Measurements from ENCODE around the gene RNF217. TPM values are rescaled to one million over a fixed set of nuclear protein-coding genes. Genes with fewer than 3 reads are reported as not detected.

The RNF217 gene
- total and polyA plus RNA-seq, 2 of the 13 experiments (the other 11 are each of a cell fraction or from before 2014, with no cell fraction given), result 2.2 to 2.4 TPM

DNA sequence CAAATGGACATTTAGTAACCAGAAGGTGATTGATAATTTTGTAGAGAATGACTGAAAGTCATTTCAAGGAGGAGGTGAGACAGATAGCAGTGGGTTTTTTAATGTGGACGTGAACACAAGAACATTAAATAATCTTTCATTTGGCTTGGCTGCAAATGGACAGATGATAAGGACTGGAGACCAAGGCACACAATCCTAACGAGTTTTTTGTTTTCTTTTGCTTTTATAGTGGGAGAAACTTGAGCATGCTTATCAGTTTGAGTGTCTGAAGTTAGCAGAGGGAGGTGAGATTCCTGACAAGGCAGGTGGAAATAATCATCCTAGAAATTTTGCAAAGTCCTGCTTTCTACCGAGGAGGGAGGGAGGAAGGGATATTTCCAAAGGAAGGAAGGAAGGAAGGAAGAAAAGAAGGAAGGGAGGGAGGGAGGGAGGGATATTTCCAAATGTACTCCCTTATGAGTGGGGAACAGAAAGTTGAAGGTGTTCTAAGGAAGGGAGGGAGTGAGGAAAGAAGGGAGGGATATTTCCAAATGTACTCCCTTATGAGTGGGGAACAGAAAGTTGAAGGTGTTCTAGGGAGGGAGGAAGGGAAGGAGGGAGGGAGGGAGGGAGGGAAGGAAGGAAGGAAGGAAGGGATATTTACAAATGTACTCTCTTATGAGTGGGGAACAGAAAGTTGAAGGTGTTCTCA, 63.1 kb downstream of the RNF217 start (continued):
- TF ChIP-seq, protein P1, sequence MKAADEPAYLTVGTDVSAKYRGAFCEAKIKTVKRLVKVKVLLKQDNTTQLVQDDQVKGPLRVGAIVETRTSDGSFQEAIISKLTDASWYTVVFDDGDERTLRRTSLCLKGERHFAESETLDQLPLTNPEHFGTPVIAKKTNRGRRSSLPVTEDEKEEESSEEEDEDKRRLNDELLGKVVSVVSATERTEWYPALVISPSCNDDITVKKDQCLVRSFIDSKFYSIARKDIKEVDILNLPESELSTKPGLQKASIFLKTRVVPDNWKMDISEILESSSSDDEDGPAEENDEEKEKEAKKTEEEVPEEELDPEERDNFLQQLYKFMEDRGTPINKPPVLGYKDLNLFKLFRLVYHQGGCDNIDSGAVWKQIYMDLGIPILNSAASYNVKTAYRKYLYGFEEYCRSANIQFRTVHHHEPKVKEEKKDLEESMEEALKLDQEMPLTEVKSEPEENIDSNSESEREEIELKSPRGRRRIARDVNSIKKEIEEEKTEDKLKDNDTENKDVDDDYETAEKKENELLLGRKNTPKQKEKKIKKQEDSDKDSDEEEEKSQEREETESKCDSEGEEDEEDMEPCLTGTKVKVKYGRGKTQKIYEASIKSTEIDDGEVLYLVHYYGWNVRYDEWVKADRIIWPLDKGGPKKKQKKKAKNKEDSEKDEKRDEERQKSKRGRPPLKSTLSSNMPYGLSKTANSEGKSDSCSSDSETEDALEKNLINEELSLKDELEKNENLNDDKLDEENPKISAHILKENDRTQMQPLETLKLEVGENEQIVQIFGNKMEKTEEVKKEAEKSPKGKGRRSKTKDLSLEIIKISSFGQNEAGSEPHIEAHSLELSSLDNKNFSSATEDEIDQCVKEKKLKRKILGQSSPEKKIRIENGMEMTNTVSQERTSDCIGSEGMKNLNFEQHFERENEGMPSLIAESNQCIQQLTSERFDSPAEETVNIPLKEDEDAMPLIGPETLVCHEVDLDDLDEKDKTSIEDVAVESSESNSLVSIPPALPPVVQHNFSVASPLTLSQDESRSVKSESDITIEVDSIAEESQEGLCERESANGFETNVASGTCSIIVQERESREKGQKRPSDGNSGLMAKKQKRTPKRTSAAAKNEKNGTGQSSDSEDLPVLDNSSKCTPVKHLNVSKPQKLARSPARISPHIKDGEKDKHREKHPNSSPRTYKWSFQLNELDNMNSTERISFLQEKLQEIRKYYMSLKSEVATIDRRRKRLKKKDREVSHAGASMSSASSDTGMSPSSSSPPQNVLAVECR (CRISPR knock-in tag; IDR thresholded peaks at IDR 0.05; ENCODE audit: borderline replicate concordance), result no peak
- TF ChIP-seq ZNF550 (CRISPR knock-in tag; IDR thresholded peaks at IDR 0.05; ENCODE audit: borderline replicate concordance) (no peak), SAP130 (CRISPR knock-in tag; IDR thresholded peaks at IDR 0.05; ENCODE audit: low read depth) (no peak), CHCHD3 (CRISPR knock-in tag; IDR thresholded peaks at IDR 0.05) (no peak), ZNF549 (CRISPR knock-in tag; IDR thresholded peaks at IDR 0.05) (no peak), PLRG1 (conservative IDR thresholded peaks at IDR 0.05) (no peak), GPN1 (CRISPR knock-in tag; IDR thresholded peaks at IDR 0.05; ENCODE audit: borderline replicate concordance) (no peak), ZNF841 (CRISPR knock-in tag; IDR thresholded peaks at IDR 0.05; ENCODE audit: borderline replicate concordance) (no peak)
- TF ChIP-seq, protein P2, sequence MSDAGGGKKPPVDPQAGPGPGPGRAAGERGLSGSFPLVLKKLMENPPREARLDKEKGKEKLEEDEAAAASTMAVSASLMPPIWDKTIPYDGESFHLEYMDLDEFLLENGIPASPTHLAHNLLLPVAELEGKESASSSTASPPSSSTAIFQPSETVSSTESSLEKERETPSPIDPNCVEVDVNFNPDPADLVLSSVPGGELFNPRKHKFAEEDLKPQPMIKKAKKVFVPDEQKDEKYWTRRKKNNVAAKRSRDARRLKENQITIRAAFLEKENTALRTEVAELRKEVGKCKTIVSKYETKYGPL (CRISPR knock-in tag; IDR thresholded peaks at IDR 0.05), result no peak
- TF ChIP-seq, protein P3, sequence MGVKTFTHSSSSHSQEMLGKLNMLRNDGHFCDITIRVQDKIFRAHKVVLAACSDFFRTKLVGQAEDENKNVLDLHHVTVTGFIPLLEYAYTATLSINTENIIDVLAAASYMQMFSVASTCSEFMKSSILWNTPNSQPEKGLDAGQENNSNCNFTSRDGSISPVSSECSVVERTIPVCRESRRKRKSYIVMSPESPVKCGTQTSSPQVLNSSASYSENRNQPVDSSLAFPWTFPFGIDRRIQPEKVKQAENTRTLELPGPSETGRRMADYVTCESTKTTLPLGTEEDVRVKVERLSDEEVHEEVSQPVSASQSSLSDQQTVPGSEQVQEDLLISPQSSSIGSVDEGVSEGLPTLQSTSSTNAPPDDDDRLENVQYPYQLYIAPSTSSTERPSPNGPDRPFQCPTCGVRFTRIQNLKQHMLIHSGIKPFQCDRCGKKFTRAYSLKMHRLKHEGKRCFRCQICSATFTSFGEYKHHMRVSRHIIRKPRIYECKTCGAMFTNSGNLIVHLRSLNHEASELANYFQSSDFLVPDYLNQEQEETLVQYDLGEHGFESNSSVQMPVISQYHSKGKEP (CRISPR knock-in tag; IDR thresholded peaks at IDR 0.05), result no peak
- TF ChIP-seq, protein P4, sequence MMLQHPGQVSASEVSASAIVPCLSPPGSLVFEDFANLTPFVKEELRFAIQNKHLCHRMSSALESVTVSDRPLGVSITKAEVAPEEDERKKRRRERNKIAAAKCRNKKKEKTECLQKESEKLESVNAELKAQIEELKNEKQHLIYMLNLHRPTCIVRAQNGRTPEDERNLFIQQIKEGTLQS (CRISPR knock-in tag; IDR thresholded peaks at IDR 0.05), result no peak

All from HepG2 (cell line).